Stimulated activated CD4-positive, alpha-beta T cell treated with anti-CD3 and anti-CD28 coated beads, Interleukin-1b, Interleukin-23, amount 100 ng/mL, for 24 hours (primary cell): Measurements from ENCODE around the gene NOTCH2.
"Not testable (repeated sequence)": the region's sequence is repeated elsewhere in the genome, so short reads cannot be mapped to it uniquely, and the experiment has no call there.

Source experiments
- DNase-seq, 4 experiments: peaks; one replicate each; pipeline ENCODE4 v3.0.0-alpha.2; 2020; ENCODE audit warnings: low read depth in 4 of 4, low spot score in 1 of 4

NOTCH2 gene

DNA sequence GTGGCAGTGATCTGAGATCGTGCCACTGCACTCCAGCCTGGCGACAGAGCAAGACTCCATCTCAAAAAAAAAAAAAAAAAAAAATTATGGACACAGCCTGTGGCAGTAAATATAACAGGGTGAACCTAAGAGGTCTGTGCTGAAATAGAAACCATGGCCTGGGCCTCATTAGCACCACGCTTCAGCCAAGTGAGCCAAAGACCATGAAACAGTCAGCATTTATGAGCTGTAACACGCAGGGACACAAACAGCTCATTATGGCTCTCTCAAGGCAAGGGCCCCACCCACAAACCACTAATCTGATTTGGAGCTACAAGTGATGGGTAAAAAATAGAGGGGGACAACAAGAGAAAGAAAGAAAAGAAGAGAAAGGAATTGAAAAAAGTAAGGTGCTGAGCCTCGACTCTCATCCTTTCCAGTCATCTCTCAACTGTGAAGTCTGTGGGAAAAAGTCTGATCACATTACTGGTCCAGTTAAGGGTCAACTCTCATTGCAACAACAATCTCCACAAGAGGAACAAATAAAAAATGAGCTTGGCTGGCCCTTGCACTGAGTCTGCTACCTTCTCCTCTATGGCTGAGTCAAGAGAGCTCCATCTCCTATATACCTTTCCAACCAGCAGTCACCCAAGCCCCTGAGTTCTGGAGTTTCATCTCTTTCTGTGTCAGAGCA is 93.7 kb downstream of the NOTCH2 start:
- DNase-seq, result not testable (repeated sequence)

GRCh38 chr1:119975006-119975405 is 94.5 kb downstream of the NOTCH2 start:
- DNase-seq, result no peak

DNA sequence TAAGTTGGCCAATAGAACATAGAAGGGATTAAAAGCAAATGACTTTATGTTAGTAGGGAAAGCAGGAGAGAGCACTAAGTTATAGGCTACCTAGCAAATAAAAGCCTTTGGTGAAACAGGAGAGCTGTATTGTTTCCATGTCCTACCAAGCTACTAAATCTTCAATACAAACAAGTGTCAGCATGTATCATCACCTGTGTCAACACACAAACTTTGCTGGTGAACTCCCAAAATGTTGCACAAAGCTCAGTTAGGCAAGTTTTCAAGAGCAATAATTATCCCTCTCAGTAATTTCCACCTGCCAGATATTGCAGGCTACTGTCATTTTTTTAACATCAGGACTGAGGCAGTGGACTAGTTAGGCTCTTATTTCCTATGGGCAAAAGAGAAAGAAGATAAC is 95.4 kb downstream of the NOTCH2 start:
- DNase-seq, result no peak

- DNase-seq, result no peak
Measured at GRCh38 chr1:119971710-119972570, 97.5 kb downstream of the NOTCH2 start.

GRCh38 chr1:119968601-119969000 is 100.9 kb downstream of the NOTCH2 start:
- DNase-seq, result no peak

GRCh38 chr1:119968068-119968492 is 101.4 kb downstream of the NOTCH2 start:
- peak; percentile 52 to 71 (median 62) for DNase-seq

DNA sequence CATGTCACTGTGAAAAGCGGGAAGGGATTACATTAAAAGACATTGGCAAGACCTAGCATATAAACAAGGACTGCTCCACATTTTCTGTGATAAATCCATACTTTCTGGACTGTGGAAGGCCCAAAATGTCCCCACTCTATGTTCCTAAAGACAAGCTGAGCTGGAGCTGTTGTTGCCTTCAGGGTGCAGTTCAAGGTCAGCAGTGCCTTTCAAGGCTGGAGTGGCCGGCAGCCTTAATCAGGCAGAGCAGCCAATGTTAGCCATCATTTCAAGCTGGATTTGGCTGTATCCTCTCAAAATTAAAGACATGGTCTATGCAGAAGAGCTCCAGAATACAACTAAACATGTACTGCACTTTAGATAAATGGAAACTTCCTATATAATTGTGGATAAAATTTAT is 102.8 kb downstream of the NOTCH2 start:
- no peak for DNase-seq

GRCh38 chr1:119966020-119966419 is 103.4 kb downstream of the NOTCH2 start:
- DNase-seq, result no peak

- no peak for DNase-seq
Measured at GRCh38 chr1:119964673-119965363, 104.6 kb downstream of the NOTCH2 start.

- DNase-seq, result no peak
Measured at GRCh38 chr1:119962296-119962968, 107.0 kb downstream of the NOTCH2 start.

DNA sequence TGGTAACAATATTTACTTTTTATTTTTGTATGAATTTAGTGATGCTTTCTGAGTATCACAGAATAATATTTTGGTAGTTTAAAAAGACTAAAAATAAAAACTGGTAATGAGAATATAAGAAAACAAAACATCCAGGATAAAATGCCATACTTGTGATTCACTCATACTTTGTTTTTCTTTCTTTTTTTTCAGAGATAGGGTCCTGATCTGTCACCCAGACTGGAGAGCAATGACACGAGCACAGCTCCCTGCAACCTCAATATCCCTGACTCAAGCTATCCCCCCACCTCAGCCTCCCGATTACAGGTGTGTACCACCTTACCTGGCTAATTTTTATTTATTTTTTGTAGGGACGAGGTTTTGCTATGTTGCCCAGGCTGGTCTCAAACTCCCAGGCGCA is 109.0 kb downstream of the NOTCH2 start:
- DNase-seq, result no peak

GRCh38 chr1:119959268-119960220 is 109.9 kb downstream of the NOTCH2 start:
- DNase-seq, result no peak

DNA sequence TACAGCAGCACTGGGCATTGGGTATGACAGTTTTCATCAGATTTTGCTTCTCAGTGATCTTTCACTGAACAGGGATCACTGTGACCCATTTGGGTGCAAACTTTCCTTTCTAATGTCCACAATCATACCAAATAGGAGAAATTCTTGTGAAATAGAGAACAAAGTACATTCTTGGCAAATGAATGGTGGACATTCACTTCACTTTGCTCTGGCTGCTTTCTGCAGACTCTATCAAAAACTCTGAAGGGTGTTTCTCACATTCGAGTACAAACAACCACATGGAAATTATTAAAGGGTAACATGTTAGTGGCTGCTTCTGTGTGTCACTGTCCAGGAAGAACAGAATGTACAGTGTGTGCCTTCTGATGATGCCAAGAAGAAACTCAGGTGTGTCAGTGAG is 111.2 kb downstream of the NOTCH2 start:
- DNase-seq, result no peak

- no peak for DNase-seq
Measured at GRCh38 chr1:119956306-119956705, 113.2 kb downstream of the NOTCH2 start.

- DNase-seq, result no peak
Measured at GRCh38 chr1:119954476-119955422, 114.7 kb downstream of the NOTCH2 start.

GRCh38 chr1:119953266-119953998 is 116.0 kb downstream of the NOTCH2 start:
- no peak for DNase-seq

DNA sequence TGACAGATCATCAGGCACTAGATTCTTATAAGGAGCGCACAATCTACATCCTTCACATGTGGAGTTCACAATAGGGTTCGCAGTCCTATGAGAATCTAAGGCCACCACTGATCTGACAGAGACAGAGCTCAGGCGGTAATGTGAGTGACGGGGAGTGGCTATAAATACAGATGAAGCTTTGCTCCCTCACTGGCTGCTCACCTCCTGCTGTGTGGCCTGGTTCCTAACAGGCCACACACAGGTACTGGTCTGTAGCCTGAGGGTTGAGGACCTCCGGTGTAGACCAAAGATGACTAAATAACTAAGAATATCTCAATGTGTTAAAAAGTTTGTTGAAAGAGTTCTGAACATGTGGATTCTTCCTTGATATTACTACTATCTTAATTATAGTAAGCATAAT is 117.0 kb downstream of the NOTCH2 start:
- DNase-seq, result no peak
